Stomach (tissue), 9 donors: Measurements from ENCODE around the gene DNAJB5. TPM values are rescaled to one million over a fixed set of nuclear protein-coding genes. Genes with fewer than 3 reads are reported as not detected.
"Not testable (repeated sequence)": the region's sequence is repeated elsewhere in the genome, so short reads cannot be mapped to it uniquely, and the experiment has no call there.

Source experiments
- DNase-seq, 2 donors: peaks; one replicate each; pipeline versions ENCODE4 v3.0.0 to v3.0.0-alpha.2; 2013 to 2019
- H3K27ac ChIP-seq, 5 donors: fragments of 200-600 bp in 4 of 5; sonication (generic) in 4 of 5; one replicate each; pipeline ENCODE4 v1.5.1; 2013 to 2019; ENCODE audit warnings: mild to moderate bottlenecking in 1 of 5, moderate library complexity in 1 of 5
- H3K27me3 ChIP-seq, 3 donors: fragments of 200-600 bp; sonication (generic); one replicate each; pipeline ENCODE4 v1.5.1; 2017 to 2019; ENCODE audit warnings: mixed run types in 1 of 3
- H3K36me3 ChIP-seq, 4 donors: fragments of 200-600 bp; sonication (generic); 1 replicate in 3 of 4; 2 replicates in 1 of 4; pipeline ENCODE4 v1.5.1; 2016 to 2019
- H3K4me1 ChIP-seq, 4 donors: fragments of 200-600 bp; sonication (generic); one replicate each; pipeline ENCODE4 v1.5.1; 2016 to 2019
- H3K4me3 ChIP-seq, 4 donors: fragments of 200-600 bp; sonication (generic) in 3 of 4; one replicate each; pipeline ENCODE4 v1.5.1; 2016 to 2019; ENCODE audit warnings: mild to moderate bottlenecking in 1 of 4
- H3K9me3 ChIP-seq, 4 donors: fragments of 200-600 bp; sonication (generic); one replicate each; pipeline ENCODE4 v1.5.1; 2016 to 2019
- CTCF ChIP-seq, 7 experiments: fragments of 450-650 bp in 4 of 7; fragments of 200-600 bp in 3 of 7; sonication (generic) in 3 of 7; IDR thresholded peaks; one replicate each; pipeline ENCODE4 v1.5.1; 2016 to 2019; ENCODE audit warnings: antibody characterized with exemption in 7 of 7, control low read depth in 2 of 7, mild to moderate bottlenecking in 1 of 7
- EP300 ChIP-seq: sonication (generic); formaldehyde crosslinking; IDR thresholded peaks from one replicate; pipeline ENCODE4 v1.6.1; 2017; ENCODE audit warnings: antibody characterized with exemption
- POLR2A ChIP-seq, 4 donors: fragments of 450-650 bp; IDR thresholded peaks; one replicate each; pipeline ENCODE4 v1.6.1; 2016; ENCODE audit warnings: antibody characterized with exemption in 4 of 4, control low read depth in 2 of 4, mild to moderate bottlenecking in 1 of 4, moderate library complexity in 1 of 4
- POLR2AphosphoS5 ChIP-seq, 3 donors: sonication (generic); formaldehyde crosslinking; IDR thresholded peaks; one replicate each; pipeline ENCODE4 v1.6.1; 2016; ENCODE audit warnings: antibody characterized with exemption in 3 of 3
- WGBS, 5 donors: extraction: QIAGEN DNeasy Blood & Tissue Kit in 3 of 5; methylation state at CpG; one replicate each; pipeline versions ENCODE4 v1.1.5 to v1.1.7; 2013 to 2018; 5-methylcytosine and 5-hydroxymethylcytosine counted together
- intact Hi-C: fragments of 100-400 bp; cut with DNase I; formaldehyde crosslinking; loops from one replicate; pipeline ENCODE4 v1.15.1; 2023; ENCODE audit warnings: low total_unique reads
- polyA plus RNA-seq, 3 donors: library from polyadenylated mRNA; stranded (reverse); fragments of 200-250 nt; gene quantifications; one replicate each; pipeline ENCODE4 v1.2.3, GENCODE V29; 2013
- total RNA-seq, 5 donors: library from RNA; depleted of rRNA; stranded (reverse); fragments of >200 nt; gene quantifications; one replicate each; pipeline versions ENCODE4 v1.1.0 to v1.2.3, GENCODE V29; 2014 to 2016
- donor health status: healthy with polysubstance abuse.
- donor health status: Bipolar disorder and iron deficiency.
- donor health status: healthy.

The DNAJB5 gene
- total and polyA plus RNA-seq, 8 donors, result 1.2 to 79.0 (median 16.5) TPM

DNA sequence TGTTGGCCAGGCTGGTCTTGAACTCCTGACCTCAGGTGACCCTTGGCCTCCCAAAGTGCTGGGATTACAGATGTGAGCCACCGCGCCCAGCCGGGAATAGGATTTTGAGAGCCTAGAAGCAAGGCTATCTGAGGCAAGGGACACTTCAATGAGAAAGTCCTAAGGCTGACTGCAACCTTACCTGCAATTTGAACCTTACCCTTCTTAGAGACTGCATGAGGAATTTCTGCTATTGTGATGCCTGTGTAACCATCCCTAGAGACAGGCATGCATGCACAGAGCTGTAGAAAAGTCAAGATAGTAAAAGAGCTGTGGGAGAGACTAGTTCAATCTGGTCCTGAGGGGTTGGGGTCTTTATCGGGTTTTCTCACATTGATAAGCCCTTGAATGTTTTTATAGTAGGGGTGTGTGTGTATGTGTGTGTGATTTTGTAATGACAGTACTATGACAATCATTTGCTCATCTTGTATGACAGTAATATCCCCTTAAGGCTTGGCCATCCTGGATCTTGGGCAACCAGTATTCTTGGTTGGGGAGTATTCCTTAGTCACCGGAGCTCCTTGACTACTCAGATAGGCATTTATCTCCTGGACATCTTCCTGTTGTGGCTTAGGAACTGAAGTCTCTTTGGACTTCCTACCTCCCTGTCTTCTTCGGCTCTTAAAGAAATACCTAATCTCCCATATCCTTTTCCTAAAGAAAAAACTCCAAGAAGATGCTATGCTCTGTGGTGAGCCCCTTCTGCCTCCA is 11.2 kb downstream of the DNAJB5 start:
- H3K4me3 ChIP-seq, result no peak overlapping the region
- peaks cover 0 to 15% (median 3%) of the 10 kb centered on the region in 4 donors for H3K4me1 ChIP-seq
- TF ChIP-seq EP300, result no peak
- TF ChIP-seq POLR2A (IDR thresholded peaks at IDR 0.05), result no peak
- TF ChIP-seq POLR2AphosphoS5 (IDR thresholded peaks at IDR 0.05), result no peak
- TF ChIP-seq CTCF (IDR thresholded peaks at IDR 0.05), result no peak
- 89 to 96% (median 93%) methylated on average over 6 of the region's 6 CpGs for WGBS, 5 donors
- no peaks in the 10 kb centered on the region for H3K9me3 ChIP-seq
- H3K27me3 ChIP-seq, result no peaks in the 10 kb centered on the region
- H3K27ac ChIP-seq, result no peak overlapping the region
- no peak for DNase-seq
- intact Hi-C loops, result no loop called here
- H3K36me3 ChIP-seq, result peaks cover 11 to 23% (median 17%) of the 10 kb centered on the region in 4 donors

DNA sequence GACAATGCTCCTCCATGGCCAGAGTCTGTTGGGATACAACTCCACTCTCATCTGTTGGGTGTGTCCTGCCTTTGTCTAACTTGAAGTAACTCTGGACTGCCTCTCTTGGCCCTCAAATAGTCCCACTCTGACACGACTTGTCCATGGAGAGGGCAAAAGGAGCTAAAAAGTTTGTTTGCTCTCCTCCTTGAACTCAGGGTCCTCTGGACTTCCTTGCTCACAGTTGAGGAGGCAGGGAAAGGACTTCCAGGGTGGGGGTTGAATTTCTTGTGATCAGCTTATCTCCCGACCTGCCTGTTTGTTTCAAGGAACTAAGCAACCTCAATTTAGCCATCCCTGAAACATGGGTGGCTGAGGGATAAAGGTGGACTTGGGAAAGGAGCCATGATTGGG is 11.7 kb downstream of the DNAJB5 start:
- TF ChIP-seq POLR2A (IDR thresholded peaks at IDR 0.05), result no peak
- no peak for TF ChIP-seq EP300
- no peak for TF ChIP-seq POLR2AphosphoS5 (IDR thresholded peaks at IDR 0.05)
- TF ChIP-seq CTCF (IDR thresholded peaks at IDR 0.05), result no peak
- H3K27ac ChIP-seq, result no peak overlapping the region
- intact Hi-C loops, result no loop called here
- peaks cover 8 to 19% (median 14%) of the 10 kb centered on the region in 4 donors for H3K36me3 ChIP-seq
- no peak for DNase-seq
- H3K4me3 ChIP-seq, result no peak overlapping the region
- no peaks in the 10 kb centered on the region for H3K9me3 ChIP-seq
- H3K27me3 ChIP-seq, result no peaks in the 10 kb centered on the region
- H3K4me1 ChIP-seq, result peaks cover 0 to 15% (median under 1%) of the 10 kb centered on the region in 4 donors
- WGBS, 5 donors, result 54 to 64% (median 59%) methylated on average over 2 of the region's 2 CpGs

- Histone ChIP-seq H3K4me3 (no peak overlapping the region), H3K27ac (no peak overlapping the region), H3K9me3 (no peaks in the 10 kb centered on the region), H3K4me1 (peaks cover 0 to 13% (median 0%) of the 10 kb centered on the region in 4 donors), H3K36me3 (peaks cover 1 to 12% (median 8%) of the 10 kb centered on the region in 4 donors), H3K27me3 (no peaks in the 10 kb centered on the region)
- TF ChIP-seq EP300 (no peak), POLR2A (IDR thresholded peaks at IDR 0.05) (no peak), CTCF (IDR thresholded peaks at IDR 0.05) (no peak), POLR2AphosphoS5 (IDR thresholded peaks at IDR 0.05) (no peak)
- DNase-seq, result no peak
- intact Hi-C loops, result no loop called here
- 91 to 98% (median 94%) methylated on average over 2 of the region's 2 CpGs for WGBS, 5 donors
These were observed 12.4 kb downstream of the DNAJB5 start for GRCh38 chr9:35001803-35002502.

GRCh38 chr9:35002623-35003022 is 13.1 kb downstream of the DNAJB5 start:
- intact Hi-C loops, result no loop called here
- no peaks in the 10 kb centered on the region for H3K27me3 ChIP-seq
- peaks cover 0 to 7% (median 0%) of the 10 kb centered on the region in 4 donors for H3K4me1 ChIP-seq
- TF ChIP-seq POLR2A (IDR thresholded peaks at IDR 0.05), result no peak
- TF ChIP-seq CTCF (IDR thresholded peaks at IDR 0.05), result no peak
- no peak for TF ChIP-seq EP300
- TF ChIP-seq POLR2AphosphoS5 (IDR thresholded peaks at IDR 0.05), result no peak
- DNase-seq, result no peak
- H3K9me3 ChIP-seq, result no peaks in the 10 kb centered on the region
- H3K4me3 ChIP-seq, result no peak overlapping the region
- H3K27ac ChIP-seq, result no peak overlapping the region
- H3K36me3 ChIP-seq, result peaks cover 0 to 5% (median 2%) of the 10 kb centered on the region in 4 donors

DNA sequence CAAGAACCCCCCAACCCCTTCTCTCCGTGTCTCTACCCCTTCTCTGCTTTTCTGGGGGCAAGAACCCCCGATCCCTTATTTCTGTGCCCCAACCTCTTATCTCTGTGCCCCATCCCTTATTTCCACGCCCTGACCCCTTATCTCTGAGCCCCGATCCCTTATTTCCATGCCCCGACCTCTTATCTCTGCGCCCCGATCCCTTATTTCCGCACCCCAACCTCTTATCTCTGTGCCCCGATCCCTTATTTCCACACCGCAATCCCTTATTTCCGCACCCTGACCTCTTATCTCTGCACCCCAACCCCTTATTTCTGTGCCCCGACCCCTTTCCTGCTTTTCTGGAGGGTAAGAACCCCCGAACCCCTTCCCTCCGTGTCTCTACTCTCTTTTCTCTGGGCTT is 14.8 kb downstream of the DNAJB5 start:
- H3K9me3 ChIP-seq, H3K27ac ChIP-seq, H3K4me1 ChIP-seq, DNase-seq, H3K36me3 ChIP-seq, intact Hi-C loops, H3K4me3 ChIP-seq, H3K27me3 ChIP-seq: not testable (repeated sequence)
- WGBS, 5 donors, result 72 to 85% (median 73%) methylated on average over 14 of the region's 14 CpGs
